H9 (cell line): ENCODE results near the gene TGFBI. TPM values are rescaled to one million over a fixed set of nuclear protein-coding genes. Genes with fewer than 3 reads are reported as not detected.

Source experiments
- DNase-seq: peaks from one replicate; pipeline ENCODE4 v3.0.0-alpha.2; 2017
- H2AFZ ChIP-seq: one replicate; pipeline ENCODE4 v1.6.1; 2013; ENCODE audit warnings: mild to moderate bottlenecking, low read length, control low read depth, moderate library complexity
- H2AK5ac ChIP-seq: 2 replicates; pipeline ENCODE4 v1.6.1; 2013; ENCODE audit warnings: low read length, control low read depth, mixed read lengths; ENCODE audit not compliant: insufficient read length
- H2BK120ac ChIP-seq: one replicate; pipeline ENCODE4 v1.6.1; 2013; ENCODE audit warnings: low read depth, mild to moderate bottlenecking, low read length, control low read depth, inconsistent platforms; ENCODE audit not compliant: poor library complexity, severe bottlenecking
- H2BK12ac ChIP-seq: 2 replicates; pipeline ENCODE4 v1.6.1; 2013; ENCODE audit warnings: low read length, control low read depth, mixed read lengths, low read depth; ENCODE audit not compliant: insufficient read length
- H2BK15ac ChIP-seq: 2 replicates; pipeline ENCODE4 v1.6.1; 2013; ENCODE audit warnings: low read depth, low read length, control low read depth
- H2BK20ac ChIP-seq: one replicate; pipeline ENCODE4 v1.6.1; 2013; ENCODE audit warnings: low read depth, mild to moderate bottlenecking, low read length, control low read depth, inconsistent platforms; ENCODE audit not compliant: poor library complexity, severe bottlenecking
- H2BK5ac ChIP-seq: 2 replicates; pipeline ENCODE4 v1.6.1; 2013; ENCODE audit warnings: low read length, control low read depth, mixed read lengths; ENCODE audit not compliant: insufficient read length
- H3K14ac ChIP-seq: 2 replicates; pipeline ENCODE4 v1.6.1; 2013; ENCODE audit warnings: low read length, control low read depth; ENCODE audit not compliant: insufficient read depth
- H3K18ac ChIP-seq: 2 replicates; pipeline ENCODE4 v1.6.1; 2013; ENCODE audit warnings: low read depth, mild to moderate bottlenecking, mixed read lengths, low read length, control low read depth; ENCODE audit not compliant: insufficient read length
- H3K23ac ChIP-seq: 2 replicates; pipeline ENCODE4 v1.6.1; 2013; ENCODE audit warnings: low read length, control low read depth, mixed read lengths, low read depth; ENCODE audit not compliant: insufficient read length
- H3K23me2 ChIP-seq: 2 replicates; pipeline ENCODE4 v1.6.1; 2013; ENCODE audit warnings: low read depth, mild to moderate bottlenecking, mixed read lengths, low read length, control low read depth; ENCODE audit not compliant: insufficient read length, poor library complexity, severe bottlenecking
- H3K27ac ChIP-seq: 2 replicates; pipeline ENCODE4 v1.5.1; 2013; ENCODE audit warnings: low read length, control low read depth, mixed read lengths, low read depth; ENCODE audit not compliant: insufficient read length
- H3K27me3 ChIP-seq: 2 replicates; pipeline ENCODE4 v1.6.1; 2013; ENCODE audit warnings: low read length, control low read depth, inconsistent platforms; ENCODE audit not compliant: insufficient read depth
- H3K4ac ChIP-seq: 2 replicates; pipeline ENCODE4 v1.6.1; 2013; ENCODE audit warnings: low read depth, mild to moderate bottlenecking, control low read depth, inconsistent platforms, low read length, moderate library complexity
- H3K4me1 ChIP-seq: 2 replicates; pipeline ENCODE4 v1.6.1; 2013; ENCODE audit warnings: low read length, control low read depth, inconsistent platforms; ENCODE audit not compliant: insufficient read depth
- H3K4me2 ChIP-seq: 2 replicates; pipeline ENCODE4 v1.6.1; 2013; ENCODE audit warnings: low read length, control low read depth, mixed read lengths; ENCODE audit not compliant: insufficient read length, insufficient read depth
- H3K56ac ChIP-seq: 2 replicates; pipeline ENCODE4 v1.6.1; 2013; ENCODE audit warnings: low read depth, mild to moderate bottlenecking, mixed read lengths, low read length, control low read depth; ENCODE audit not compliant: insufficient read length
- H3K79me1 ChIP-seq: 2 replicates; pipeline ENCODE4 v1.6.1; 2013; ENCODE audit warnings: low read depth, mild to moderate bottlenecking, moderate library complexity, low read length, control low read depth, inconsistent platforms; ENCODE audit not compliant: insufficient read depth, poor library complexity, severe bottlenecking
- H3K79me2 ChIP-seq: 2 replicates; pipeline ENCODE4 v1.6.1; 2013; ENCODE audit warnings: low read length, control low read depth, inconsistent platforms; ENCODE audit not compliant: insufficient read depth
- H3K9ac ChIP-seq: 2 replicates; pipeline ENCODE4 v1.6.1; 2013; ENCODE audit warnings: low read length, control low read depth, mixed read lengths; ENCODE audit not compliant: insufficient read length; ENCODE audit errors: extremely low read depth
- H3K9me3 ChIP-seq: one replicate; pipeline ENCODE4 v1.6.1; 2013; ENCODE audit warnings: low read depth, low read length, inconsistent platforms; ENCODE audit not compliant: control insufficient read depth
- H3T11ph ChIP-seq: one replicate; pipeline ENCODE4 v1.6.1; 2013; ENCODE audit warnings: mild to moderate bottlenecking, low read length, control low read depth, inconsistent platforms
- H4K20me1 ChIP-seq: one replicate; pipeline ENCODE4 v1.6.1; 2013; ENCODE audit not compliant: control insufficient read depth, insufficient read length, insufficient read depth
- H4K5ac ChIP-seq: 2 replicates; pipeline ENCODE4 v1.6.1; 2013; ENCODE audit warnings: low read depth, mild to moderate bottlenecking, mixed read lengths, low read length, control low read depth; ENCODE audit not compliant: insufficient read length
- H4K8ac ChIP-seq: replicated peaks from 2 replicates; pipeline ENCODE4 v1.6.1; 2013; ENCODE audit warnings: low read length, control low read depth, mixed read lengths, low read depth; ENCODE audit not compliant: insufficient read length
- H4K91ac ChIP-seq: 2 replicates; pipeline ENCODE4 v1.6.1; 2013; ENCODE audit warnings: low read depth, mild to moderate bottlenecking, moderate library complexity, mixed read lengths, low read length, control low read depth; ENCODE audit not compliant: insufficient read length
- H3K27ac Mint-ChIP-seq, 3 experiments: 2 replicates in 2 of 3; 3 replicates in 1 of 3; pipeline ENCODE4 v1.8.0; 2020 to 2021; ENCODE audit warnings: mixed read lengths in 3 of 3, mild to moderate bottlenecking in 1 of 3, moderate library complexity in 1 of 3
- H3K27me3 Mint-ChIP-seq: 2 replicates; pipeline ENCODE4 v1.8.0; 2021; ENCODE audit warnings: low read depth, mild to moderate bottlenecking, moderate library complexity, mixed read lengths
- H3K36me3 Mint-ChIP-seq, 3 experiments: 2 replicates in 2 of 3; 3 replicates in 1 of 3; pipeline ENCODE4 v1.8.0; 2020 to 2021; ENCODE audit warnings: low read depth in 3 of 3, mixed read lengths in 3 of 3; ENCODE audit not compliant: insufficient read depth in 1 of 3
- H3K4me1 Mint-ChIP-seq, 2 experiments: 2 replicates each; pipeline ENCODE4 v1.8.0; 2020; ENCODE audit warnings: mixed read lengths in 2 of 2
- H3K4me3 Mint-ChIP-seq, 2 experiments: 2 replicates in 1 of 2; 3 replicates in 1 of 2; pipeline ENCODE4 v1.8.0; 2020 to 2021; ENCODE audit warnings: mild to moderate bottlenecking in 2 of 2, mixed read lengths in 2 of 2, moderate library complexity in 1 of 2
- H3K9me3 Mint-ChIP-seq, 2 experiments: 2 replicates in 1 of 2; 3 replicates in 1 of 2; pipeline ENCODE4 v1.8.0; 2020; ENCODE audit warnings: mild to moderate bottlenecking in 2 of 2, mixed read lengths in 2 of 2, moderate library complexity in 1 of 2
- WGBS: extraction: QIAGEN DNeasy Blood & Tissue Kit; methylation state at CpG from one replicate; pipeline ENCODE4 v1.1.7; 2013; ENCODE audit warnings: missing lambda C conversion rate, low lambda C conversion rate, mixed read lengths; ENCODE audit not compliant: insufficient read length; ENCODE audit errors: extremely low coverage; 5-methylcytosine and 5-hydroxymethylcytosine counted together
- total RNA-seq: library from RNA; stranded (reverse); gene quantifications from 2 replicates; pipeline ENCODE4 v1.2.1, GENCODE V29; 2021
- TF ChIP-seq, protein P1 (sequence below): fragments of 200-600 bp; sonication (generic); conservative IDR thresholded peaks from 3 replicates; pipeline ENCODE4 v1.8.0; 2021; ENCODE audit warnings: antibody characterized with exemption, mild to moderate bottlenecking

Gene TGFBI
- total RNA-seq, 1 experiment from 2014 or later = 4.7 TPM

DNA sequence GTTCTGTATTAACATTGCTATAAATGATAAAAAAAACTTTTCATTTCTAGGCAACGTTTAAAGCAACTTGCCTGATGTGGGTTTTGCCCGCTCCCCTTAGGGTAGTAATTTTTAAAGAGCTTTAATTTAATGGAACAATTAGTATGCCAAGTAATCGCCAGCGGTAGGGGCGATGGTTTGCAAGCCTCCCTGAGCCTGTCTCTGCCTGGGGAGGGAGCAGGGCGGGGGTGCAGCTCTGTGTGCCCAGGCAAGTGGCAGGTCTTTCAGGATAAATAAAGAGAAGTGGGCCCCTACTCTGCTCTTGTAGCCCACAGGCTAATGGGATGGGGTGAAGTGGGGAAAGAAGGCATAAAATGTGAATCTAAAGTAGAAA, 13.8 kb upstream of the TGFBI start:
- Histone ChIP-seq H3K4me2 (no peak overlapping the region), H3K9me3 (no peaks in the 10 kb centered on the region), H4K8ac (no peak overlapping the region), H2AK5ac (no peak overlapping the region), H3K27ac (no peak overlapping the region), H2BK5ac (no peak overlapping the region), H3K79me1 (no peaks in the 10 kb centered on the region), H4K20me1 (no peaks in the 10 kb centered on the region), H3K27me3 (no peaks in the 10 kb centered on the region; the same call in 1 of the 2 replicates), H4K91ac (no peak overlapping the region), H3K4ac (no peak overlapping the region), H3K56ac (no peak overlapping the region), H2BK15ac (no peak overlapping the region), H3K18ac (no peak overlapping the region), H3K4me1 (no peaks in the 10 kb centered on the region), H3K9ac (no peak overlapping the region), H3K23ac (no peak overlapping the region), H3K23me2 (no peaks in the 10 kb centered on the region), H2BK12ac (no peak overlapping the region), H3K79me2 (no peaks in the 10 kb centered on the region), H2BK20ac (no peak overlapping the region), H3T11ph (no peak overlapping the region), H4K5ac (no peak overlapping the region), H2BK120ac (no peak overlapping the region), H3K14ac (no peak overlapping the region), H2AFZ (no peak overlapping the region)
- no peaks in the 10 kb centered on the region for H3K36me3 Mint-ChIP-seq
- no peak for DNase-seq
- H3K9me3 Mint-ChIP-seq = no peaks in the 10 kb centered on the region
- H3K27me3 Mint-ChIP-seq = peaks cover 24% of the 10 kb centered on the region
- H3K27ac Mint-ChIP-seq = no peak overlapping the region
- H3K4me1 Mint-ChIP-seq = peaks cover 0 to 2% of the 10 kb centered on the region in 2 experiments; a peak in 2 of 4 replicates
- TF ChIP-seq, protein P1, sequence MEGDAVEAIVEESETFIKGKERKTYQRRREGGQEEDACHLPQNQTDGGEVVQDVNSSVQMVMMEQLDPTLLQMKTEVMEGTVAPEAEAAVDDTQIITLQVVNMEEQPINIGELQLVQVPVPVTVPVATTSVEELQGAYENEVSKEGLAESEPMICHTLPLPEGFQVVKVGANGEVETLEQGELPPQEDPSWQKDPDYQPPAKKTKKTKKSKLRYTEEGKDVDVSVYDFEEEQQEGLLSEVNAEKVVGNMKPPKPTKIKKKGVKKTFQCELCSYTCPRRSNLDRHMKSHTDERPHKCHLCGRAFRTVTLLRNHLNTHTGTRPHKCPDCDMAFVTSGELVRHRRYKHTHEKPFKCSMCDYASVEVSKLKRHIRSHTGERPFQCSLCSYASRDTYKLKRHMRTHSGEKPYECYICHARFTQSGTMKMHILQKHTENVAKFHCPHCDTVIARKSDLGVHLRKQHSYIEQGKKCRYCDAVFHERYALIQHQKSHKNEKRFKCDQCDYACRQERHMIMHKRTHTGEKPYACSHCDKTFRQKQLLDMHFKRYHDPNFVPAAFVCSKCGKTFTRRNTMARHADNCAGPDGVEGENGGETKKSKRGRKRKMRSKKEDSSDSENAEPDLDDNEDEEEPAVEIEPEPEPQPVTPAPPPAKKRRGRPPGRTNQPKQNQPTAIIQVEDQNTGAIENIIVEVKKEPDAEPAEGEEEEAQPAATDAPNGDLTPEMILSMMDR = no peak
- whole genome bisulfite sequencing = no CpG with 5 or more reads among the region's 6 CpGs
- H3K4me3 Mint-ChIP-seq = no peak overlapping the region
